CD8-positive, alpha-beta memory T cell (primary cell): ENCODE results near the gene ATP6AP2. TPM values are rescaled to one million over a fixed set of nuclear protein-coding genes. Genes with fewer than 3 reads are reported as not detected.

Source experiments
- CTCF ChIA-PET: fragments of 350-600 bp; sonication (Branson Sonifier 250); formaldehyde crosslinking; loops from one replicate; lab custom pipeline; 2021; ENCODE audit warnings: antibody characterized with exemption; lab: Charles Lee
- POLR2A ChIA-PET: fragments of 350-600 bp; sonication (Branson Sonifier 250); formaldehyde crosslinking; loops from one replicate; lab custom pipeline; 2021; ENCODE audit warnings: antibody characterized with exemption; lab: Charles Lee
- DNase-seq, 5 donors: peaks; one replicate each; pipeline versions ENCODE4 v3.0.0 to v3.0.0-alpha.2; 2020 to 2022; ENCODE audit warnings: mixed read lengths in 1 of 5
- H3K27ac ChIP-seq: one replicate; pipeline ENCODE4 v1.7.0; 2013; ENCODE audit warnings: low read depth, mild to moderate bottlenecking, low read length, moderate library complexity
- H3K27me3 ChIP-seq: 2 replicates; pipeline ENCODE4 v1.7.0; 2013; ENCODE audit warnings: low read length, mild to moderate bottlenecking; ENCODE audit not compliant: insufficient read depth, poor library complexity, severe bottlenecking
- H3K36me3 ChIP-seq: 2 replicates; pipeline ENCODE4 v1.7.0; 2013; ENCODE audit warnings: mild to moderate bottlenecking, low read length, moderate library complexity; ENCODE audit not compliant: insufficient read depth
- H3K4me1 ChIP-seq: 2 replicates; pipeline ENCODE4 v1.7.0; 2013; ENCODE audit warnings: mild to moderate bottlenecking, low read length, moderate library complexity; ENCODE audit not compliant: insufficient read depth
- H3K4me3 ChIP-seq: 2 replicates; pipeline ENCODE4 v1.7.0; 2013; ENCODE audit warnings: mild to moderate bottlenecking, low read length
- H3K9me3 ChIP-seq: 2 replicates; pipeline ENCODE4 v1.7.0; 2013; ENCODE audit warnings: mild to moderate bottlenecking, low read length
- H3K27ac Mint-ChIP-seq, 8 donors: one replicate each; pipeline ENCODE4 v1.8.0; 2020 to 2021; ENCODE audit warnings: mixed read lengths in 8 of 8, mild to moderate bottlenecking in 6 of 8, inconsistent platforms in 3 of 8, moderate library complexity in 3 of 8
- H3K27me3 Mint-ChIP-seq, 2 donors: one replicate each; pipeline ENCODE4 v1.8.0; 2020 to 2021; ENCODE audit warnings: mixed read lengths in 2 of 2, mild to moderate bottlenecking in 1 of 2, moderate library complexity in 1 of 2
- H3K36me3 Mint-ChIP-seq, 3 donors: one replicate each; pipeline ENCODE4 v1.8.0; 2020 to 2021; ENCODE audit warnings: mixed read lengths in 3 of 3, inconsistent platforms in 1 of 3, mild to moderate bottlenecking in 1 of 3
- H3K4me1 Mint-ChIP-seq, 3 donors: one replicate each; pipeline ENCODE4 v1.8.0; 2020 to 2021; ENCODE audit warnings: mixed read lengths in 3 of 3, inconsistent platforms in 1 of 3, mild to moderate bottlenecking in 1 of 3
- H3K4me3 Mint-ChIP-seq, 7 donors: one replicate each; pipeline ENCODE4 v1.8.0; 2020 to 2021; ENCODE audit warnings: mixed read lengths in 7 of 7, mild to moderate bottlenecking in 6 of 7, moderate library complexity in 4 of 7, inconsistent platforms in 2 of 7
- H3K9me3 Mint-ChIP-seq, 5 donors: one replicate each; pipeline ENCODE4 v1.8.0; 2020 to 2022; ENCODE audit warnings: mixed read lengths in 5 of 5, mild to moderate bottlenecking in 3 of 5, moderate library complexity in 2 of 5, inconsistent platforms in 1 of 5
- polyA plus RNA-seq: library from polyadenylated mRNA; unstranded; fragments of 300-500 nt; fragmentation: Illumina TruSeq; gene quantifications from one replicate; pipeline ENCODE4 v1.2.3, GENCODE V29; 2021
- total RNA-seq, 2 experiments: library from RNA; stranded (reverse); gene quantifications; one replicate each; pipeline ENCODE4 v1.2.3, GENCODE V29; 2021

Gene ATP6AP2
- total and polyA plus RNA-seq, 3 experiments from 2014 or later = 68.0 to 175 (median 69.4) TPM

DNA sequence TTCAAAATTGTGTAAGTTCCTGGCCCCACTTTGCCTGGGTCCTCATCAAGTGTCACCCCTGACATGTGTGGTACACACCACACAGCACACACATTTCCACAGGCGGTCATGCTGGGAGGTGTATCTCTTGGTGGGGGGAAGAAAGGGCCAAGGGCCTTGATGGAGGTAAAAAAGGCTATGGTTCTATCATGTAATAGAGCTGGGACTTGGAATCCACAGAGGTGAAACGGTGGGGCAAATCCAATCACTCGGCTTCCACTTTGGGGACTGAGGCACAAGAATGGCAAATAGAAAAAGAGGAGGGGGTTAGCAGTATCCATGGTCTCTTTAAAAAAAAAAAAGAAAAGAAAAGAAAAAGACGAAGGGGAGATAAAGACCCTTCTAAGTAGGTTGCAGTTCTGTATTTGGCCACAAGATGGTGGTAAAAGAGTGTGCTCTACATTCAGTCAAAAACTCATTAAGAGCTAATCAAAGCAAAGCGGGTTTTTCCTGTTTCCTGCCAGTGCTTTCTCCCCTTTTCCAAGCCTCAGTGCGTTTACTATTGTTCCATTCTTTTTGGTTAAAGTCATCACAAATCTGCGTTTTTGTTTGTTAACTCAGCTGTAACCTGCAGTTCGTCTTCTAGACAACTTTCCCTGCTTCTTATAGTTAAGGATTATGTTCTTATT lies 37.0 kb upstream of the ATP6AP2 start:
- ChIA-PET CTCF (interaction anchor here (0.7 to 3.7 kb wide), 10 partner anchors 12 to 572 kb away, joined by 3 to 23 read pairs (median 4); partner anchors contain the start of gene CXorf38), POLR2A (no interaction called here)
- DNase-seq = peak in 2 of 5 donors; percentile 16 to 46
- peaks cover 3% of the 10 kb centered on the region for H3K4me1 ChIP-seq
- H3K27me3 ChIP-seq = no peaks in the 10 kb centered on the region
- H3K4me1 Mint-ChIP-seq = peaks cover 18 to 25% (median 23%) of the 10 kb centered on the region in 3 donors
- H3K4me3 Mint-ChIP-seq = peak overlapping the region in 2 of 7 donors; percentile 3 to 29
- no peaks in the 10 kb centered on the region for H3K9me3 Mint-ChIP-seq
- H3K9me3 ChIP-seq = no peaks in the 10 kb centered on the region
- peak overlapping the region in 1 of 8 donors; percentile 31 for H3K27ac Mint-ChIP-seq
- no peak overlapping the region for H3K4me3 ChIP-seq
- H3K36me3 Mint-ChIP-seq = no peaks in the 10 kb centered on the region
- H3K27ac ChIP-seq = peak overlapping the region; percentile 24
- H3K36me3 ChIP-seq = no peaks in the 10 kb centered on the region
- peaks cover 0 to 4% of the 10 kb centered on the region in 2 donors for H3K27me3 Mint-ChIP-seq

GRCh38 chrX:40544343-40545266 lies 36.2 kb upstream of the ATP6AP2 start:
- Mint-ChIP-seq H3K27ac (no peak overlapping the region), H3K27me3 (peaks cover 0 to 3% of the 10 kb centered on the region in 2 donors), H3K4me3 (no peak overlapping the region), H3K36me3 (no peaks in the 10 kb centered on the region), H3K4me1 (peaks cover 10 to 17% (median 15%) of the 10 kb centered on the region in 3 donors), H3K9me3 (no peaks in the 10 kb centered on the region)
- DNase-seq = no peak
- CTCF ChIA-PET = interaction anchor here (0.7 to 3.7 kb wide), 10 partner anchors 11 to 571 kb away, joined by 3 to 23 read pairs (median 4); partner anchors contain the start of gene CXorf38
- H3K27ac ChIP-seq = peak overlapping the region; percentile 24
- H3K27me3 ChIP-seq = no peaks in the 10 kb centered on the region
- no peaks in the 10 kb centered on the region for H3K9me3 ChIP-seq
- no peaks in the 10 kb centered on the region for H3K4me1 ChIP-seq
- H3K36me3 ChIP-seq = no peaks in the 10 kb centered on the region
- no peak overlapping the region for H3K4me3 ChIP-seq
- POLR2A ChIA-PET = no interaction called here

DNA sequence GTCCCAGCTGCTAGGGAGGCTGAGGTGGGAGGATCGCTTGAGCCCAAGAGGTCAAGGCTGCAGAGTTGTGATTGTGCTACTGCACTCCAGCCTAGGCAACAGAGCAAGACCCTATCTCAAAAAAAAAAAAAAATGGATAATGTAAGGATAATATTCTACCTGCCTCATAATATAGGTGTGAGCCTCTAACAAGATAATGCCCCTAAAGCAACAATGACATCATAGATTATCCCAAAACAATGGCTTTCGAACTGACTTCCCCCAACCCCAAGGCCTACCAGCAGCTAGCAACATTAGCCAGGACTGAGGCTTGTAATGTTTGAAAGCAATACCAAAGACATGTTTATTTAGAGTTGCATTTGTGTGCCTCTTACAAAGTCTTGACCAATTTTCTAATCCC lies 33.9 kb upstream of the ATP6AP2 start:
- H3K9me3 ChIP-seq = no peaks in the 10 kb centered on the region
- no peaks in the 10 kb centered on the region for H3K36me3 ChIP-seq
- Mint-ChIP-seq H3K27me3 (peaks cover 0 to 1% of the 10 kb centered on the region in 2 donors), H3K9me3 (no peaks in the 10 kb centered on the region), H3K36me3 (no peaks in the 10 kb centered on the region), H3K27ac (peak overlapping the region in 1 of 8 donors; percentile 33), H3K4me1 (peaks cover 4 to 7% (median 7%) of the 10 kb centered on the region in 3 donors), H3K4me3 (no peak overlapping the region)
- ChIA-PET CTCF (interaction anchor here (3.7 kb wide), 1 partner anchor 247 kb away, joined by 23 read pairs; no protein-coding TSS in a partner anchor), POLR2A (no interaction called here)
- no peak overlapping the region for H3K4me3 ChIP-seq
- H3K27ac ChIP-seq = no peak overlapping the region
- no peaks in the 10 kb centered on the region for H3K4me1 ChIP-seq
- H3K27me3 ChIP-seq = no peaks in the 10 kb centered on the region
- no peak for DNase-seq

DNA sequence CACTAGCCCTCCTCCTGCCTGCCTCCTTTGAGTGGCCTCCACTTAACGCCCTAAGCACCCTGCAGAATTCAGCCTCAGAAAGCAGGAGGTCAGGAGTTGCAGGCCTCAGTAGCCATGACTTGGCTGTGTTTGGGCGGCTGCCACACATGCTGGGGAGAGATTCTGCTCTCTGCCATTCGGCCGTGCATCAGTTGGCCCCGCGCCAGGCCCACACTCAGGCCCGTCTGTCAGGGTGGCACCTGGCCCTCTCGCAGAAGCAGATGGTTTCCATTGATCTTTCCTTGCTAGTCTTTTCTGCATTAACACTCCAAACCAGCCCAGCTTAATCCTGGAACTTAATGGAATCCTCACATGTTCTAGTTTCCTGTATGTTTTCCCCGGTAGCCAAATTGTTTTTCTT lies 30.7 kb upstream of the ATP6AP2 start:
- ChIA-PET POLR2A (no interaction called here), CTCF (interaction anchor here (1.8 kb wide), 1 partner anchor 11 kb away, joined by 4 read pairs; no protein-coding TSS in a partner anchor)
- no peak for DNase-seq
- H3K4me3 ChIP-seq = no peak overlapping the region
- Mint-ChIP-seq H3K27me3 (peaks cover 0 to 3% of the 10 kb centered on the region in 2 donors), H3K9me3 (no peaks in the 10 kb centered on the region), H3K4me3 (no peak overlapping the region), H3K4me1 (no peaks in the 10 kb centered on the region), H3K27ac (no peak overlapping the region), H3K36me3 (no peaks in the 10 kb centered on the region)
- H3K36me3 ChIP-seq = no peaks in the 10 kb centered on the region
- H3K4me1 ChIP-seq = no peaks in the 10 kb centered on the region
- no peak overlapping the region for H3K27ac ChIP-seq
- H3K27me3 ChIP-seq = no peaks in the 10 kb centered on the region
- no peaks in the 10 kb centered on the region for H3K9me3 ChIP-seq

DNA sequence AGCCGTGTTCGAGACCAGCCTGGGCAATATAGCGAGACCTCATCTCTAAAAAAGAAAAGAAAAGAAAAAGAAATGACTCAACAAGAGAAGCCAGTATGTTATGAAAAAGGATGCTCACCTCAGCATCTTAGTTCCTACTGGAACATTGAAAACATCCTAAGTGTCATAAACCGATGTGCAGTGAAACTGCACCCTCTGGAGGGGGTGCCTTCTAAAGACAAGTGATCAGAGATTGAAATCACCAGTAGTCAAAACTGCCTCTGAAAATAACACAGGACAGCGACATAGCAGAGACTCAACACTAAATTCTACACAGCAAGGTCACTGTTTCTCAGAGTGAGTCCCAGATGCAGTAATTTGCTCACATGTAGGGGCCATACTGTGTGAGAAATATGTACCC lies 28.0 kb upstream of the ATP6AP2 start:
- H3K9me3 ChIP-seq = no peaks in the 10 kb centered on the region
- H3K4me1 ChIP-seq = no peaks in the 10 kb centered on the region
- no peaks in the 10 kb centered on the region for H3K4me1 Mint-ChIP-seq
- H3K27ac Mint-ChIP-seq = peak overlapping the region in 1 of 8 donors; percentile 5
- no peak for DNase-seq
- CTCF ChIA-PET = no interaction called here
- POLR2A ChIA-PET = no interaction called here
- no peaks in the 10 kb centered on the region for H3K27me3 ChIP-seq
- no peaks in the 10 kb centered on the region for H3K9me3 Mint-ChIP-seq
- no peaks in the 10 kb centered on the region for H3K36me3 ChIP-seq
- H3K4me3 Mint-ChIP-seq = no peak overlapping the region
- H3K36me3 Mint-ChIP-seq = no peaks in the 10 kb centered on the region
- H3K4me3 ChIP-seq = no peak overlapping the region
- peaks cover 0 to 6% of the 10 kb centered on the region in 2 donors for H3K27me3 Mint-ChIP-seq
- no peak overlapping the region for H3K27ac ChIP-seq

DNA sequence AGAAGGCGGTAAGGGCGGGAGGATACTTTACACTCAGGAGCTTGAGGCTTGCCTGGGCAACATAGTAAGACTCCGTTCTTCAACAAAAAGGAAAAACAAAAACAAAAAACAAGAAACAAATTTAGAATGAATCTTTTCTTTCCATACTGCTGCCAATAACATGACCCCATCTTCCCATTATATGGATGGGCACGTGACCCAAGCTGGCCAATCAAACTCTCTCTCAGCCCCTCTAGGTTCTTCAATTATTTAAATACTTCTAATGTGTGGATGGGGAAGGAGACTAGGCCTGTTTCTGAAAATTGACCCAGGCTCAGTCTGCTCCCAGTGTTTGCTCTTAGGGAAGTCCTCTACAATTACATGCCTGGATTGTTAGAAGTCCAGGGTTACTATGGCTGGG lies 22.2 kb upstream of the ATP6AP2 start:
- Histone ChIP-seq H3K4me1 (no peaks in the 10 kb centered on the region), H3K9me3 (no peaks in the 10 kb centered on the region), H3K4me3 (no peak overlapping the region), H3K27ac (no peak overlapping the region), H3K36me3 (no peaks in the 10 kb centered on the region), H3K27me3 (no peaks in the 10 kb centered on the region)
- POLR2A ChIA-PET = no interaction called here
- no peak overlapping the region for H3K4me3 Mint-ChIP-seq
- no peak for DNase-seq
- no peaks in the 10 kb centered on the region for H3K9me3 Mint-ChIP-seq
- peaks cover 0 to 6% of the 10 kb centered on the region in 2 donors for H3K27me3 Mint-ChIP-seq
- no peaks in the 10 kb centered on the region for H3K36me3 Mint-ChIP-seq
- CTCF ChIA-PET = no interaction called here
- H3K4me1 Mint-ChIP-seq = no peaks in the 10 kb centered on the region
- peak overlapping the region in 1 of 8 donors; percentile 89 for H3K27ac Mint-ChIP-seq

- H3K27ac Mint-ChIP-seq = no peak overlapping the region
- peaks cover 4 to 17% of the 10 kb centered on the region in 2 donors for H3K27me3 Mint-ChIP-seq
- ChIA-PET CTCF (no interaction called here), POLR2A (no interaction called here)
- no peaks in the 10 kb centered on the region for H3K4me1 Mint-ChIP-seq
- Histone ChIP-seq H3K4me3 (no peak overlapping the region), H3K27ac (no peak overlapping the region), H3K9me3 (no peaks in the 10 kb centered on the region), H3K4me1 (no peaks in the 10 kb centered on the region), H3K36me3 (no peaks in the 10 kb centered on the region), H3K27me3 (no peaks in the 10 kb centered on the region)
- no peak overlapping the region for H3K4me3 Mint-ChIP-seq
- no peaks in the 10 kb centered on the region for H3K9me3 Mint-ChIP-seq
- H3K36me3 Mint-ChIP-seq = no peaks in the 10 kb centered on the region
- no peak for DNase-seq
These were observed 17.0 kb upstream of the ATP6AP2 start for GRCh38 chrX:40563784-40564183.

DNA sequence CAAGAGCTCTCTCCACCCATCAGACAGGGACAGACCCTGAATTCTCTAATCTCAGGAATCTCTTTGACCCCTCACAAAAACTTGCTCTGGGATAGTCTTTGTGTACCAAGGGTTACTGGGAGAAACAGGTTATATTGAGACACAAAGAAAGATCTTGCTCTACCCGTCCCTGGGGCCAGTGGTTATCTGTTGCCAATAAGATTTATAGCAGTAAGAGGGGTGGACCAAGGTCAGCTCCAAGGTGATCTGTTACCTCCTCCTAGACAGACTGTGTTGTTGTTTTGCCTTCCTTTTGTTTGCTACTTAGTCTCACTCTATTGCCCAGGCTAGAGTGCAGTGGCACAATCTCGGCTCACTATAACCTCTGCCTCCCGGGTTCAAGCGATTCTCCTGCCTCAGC lies 16.3 kb upstream of the ATP6AP2 start:
- Mint-ChIP-seq H3K36me3 (no peaks in the 10 kb centered on the region), H3K9me3 (no peaks in the 10 kb centered on the region), H3K4me3 (peak overlapping the region in 1 of 7 donors; percentile 24), H3K4me1 (no peaks in the 10 kb centered on the region), H3K27me3 (peaks cover 4 to 21% of the 10 kb centered on the region in 2 donors), H3K27ac (peak overlapping the region in 1 of 8 donors; percentile 24)
- POLR2A ChIA-PET = no interaction called here
- CTCF ChIA-PET = no interaction called here
- H3K27ac ChIP-seq = no peak overlapping the region
- no peaks in the 10 kb centered on the region for H3K4me1 ChIP-seq
- DNase-seq = no peak
- H3K9me3 ChIP-seq = no peaks in the 10 kb centered on the region
- no peak overlapping the region for H3K4me3 ChIP-seq
- no peaks in the 10 kb centered on the region for H3K27me3 ChIP-seq
- no peaks in the 10 kb centered on the region for H3K36me3 ChIP-seq
